Panc1 (cell line): ENCODE results near the gene PLEKHA7. TPM values are rescaled to one million over a fixed set of nuclear protein-coding genes. Genes with fewer than 3 reads are reported as not detected.

Experiments used
- ATAC-seq: fragments of 200-7000 bp; cut with Tn5 transposase; 2 replicates; pipeline ENCODE4 v1.9.1; 2020; ENCODE audit warnings: mild to moderate bottlenecking, moderate library complexity
- BruUV-seq: library from RNA; stranded (reverse); fragments of 400-500 nt; replicated peaks from 2 replicates; lab custom pipeline; 2021; lab: Mats Ljungman, UMichigan
- CTCF ChIA-PET: fragments of 300-600 bp; sonication (Branson Sonifier 250); formaldehyde crosslinking; loops from one replicate; lab custom pipeline; 2022; ENCODE audit warnings: antibody characterized with exemption; lab: Charles Lee
- POLR2A ChIA-PET: fragments of 300-600 bp; sonication (Branson Sonifier 250); formaldehyde crosslinking; loops from one replicate; lab custom pipeline; 2022; ENCODE audit warnings: antibody characterized with exemption; lab: Charles Lee
- DNase-seq: peaks from one replicate; pipeline ENCODE4 v3.0.0-alpha.2; 2010; ENCODE audit warnings: low read depth, low spot score
- H3K27ac ChIP-seq: 2 replicates; pipeline ENCODE4 v1.5.1; 2011; ENCODE audit warnings: mild to moderate bottlenecking, low read length, inconsistent platforms
- H3K27me3 ChIP-seq: fragments of 200-500 bp; sonication (Bioruptor generic); 2 replicates; pipeline ENCODE4 v1.6.0; 2014; ENCODE audit warnings: low read length, inconsistent platforms; ENCODE audit not compliant: control insufficient read depth, insufficient read depth
- H3K36me3 ChIP-seq: fragments of 200-500 bp; sonication (Bioruptor generic); 2 replicates; pipeline ENCODE4 v1.5.1; 2014; ENCODE audit warnings: inconsistent platforms, mild to moderate bottlenecking, low read length, moderate library complexity; ENCODE audit not compliant: control insufficient read depth, insufficient read depth
- H3K4me1 ChIP-seq: 2 replicates; pipeline ENCODE4 v1.5.1; 2011; ENCODE audit warnings: inconsistent platforms, mild to moderate bottlenecking, low read length, moderate library complexity; ENCODE audit not compliant: control insufficient read depth, insufficient read depth
- H3K4me3 ChIP-seq, 2 experiments: 2 replicates each; pipeline ENCODE4 v1.5.1; 2011 to 2012; ENCODE audit warnings: low read depth in 2 of 2, low read length in 2 of 2, mild to moderate bottlenecking in 2 of 2, inconsistent platforms in 1 of 2, moderate library complexity in 1 of 2
- H3K9me3 ChIP-seq: fragments of 200-500 bp; sonication (Bioruptor generic); 2 replicates; pipeline ENCODE4 v1.5.1; 2014; ENCODE audit warnings: low read depth, mild to moderate bottlenecking, inconsistent platforms, low read length, moderate library complexity; ENCODE audit not compliant: control insufficient read depth, insufficient read depth
- CTCF ChIP-seq: fragments of 450-650 bp; IDR thresholded peaks from 2 replicates; pipeline ENCODE4 v1.5.1; 2017; ENCODE audit warnings: mild to moderate bottlenecking
- POLR2AphosphoS5 ChIP-seq: IDR thresholded peaks from 2 replicates; pipeline ENCODE4 v1.6.1; 2012; ENCODE audit warnings: mild to moderate bottlenecking, low read depth, low read length, moderate library complexity
- REST ChIP-seq, 2 experiments: IDR thresholded peaks; 2 replicates each; pipeline ENCODE4 v1.6.1; 2011 to 2012; ENCODE audit warnings: low read depth in 2 of 2, control low read depth in 1 of 2, low read length in 1 of 2, mild to moderate bottlenecking in 1 of 2, moderate library complexity in 1 of 2; ENCODE audit not compliant: insufficient read depth in 1 of 2
- SIN3A ChIP-seq: IDR thresholded peaks from 2 replicates; pipeline ENCODE4 v1.6.1; 2012; ENCODE audit warnings: low read depth, mild to moderate bottlenecking, low read length, moderate library complexity, borderline replicate concordance; ENCODE audit not compliant: insufficient read depth
- TCF7L2 ChIP-seq: IDR thresholded peaks from 2 replicates; pipeline ENCODE4 v1.6.1; 2011; ENCODE audit warnings: mild to moderate bottlenecking, low read depth, low read length, inconsistent platforms
- in situ Hi-C: cut with HindIII; loops from 2 replicates; pipeline ENCODE4 v1.10.0; 2016; ENCODE audit warnings: low sequenced_read_pairs, low pct_unique_long_range_greater_than_20kb
- intact Hi-C: fragments of 100-400 bp; cut with micrococcal nuclease; formaldehyde crosslinking; loops from one replicate; pipeline ENCODE4 v1.10.0; 2022; ENCODE audit not compliant: unreplicated experiment
- total RNA-seq: library from RNA; stranded (reverse); gene quantifications from one replicate; pipeline ENCODE4 v1.2.1, GENCODE V29; 2021; ENCODE audit not compliant: unreplicated experiment

The PLEKHA7 gene
- total RNA-seq, 1 experiment from 2014 or later, result 11.6 TPM

GRCh38 chr11:16788141-16789062 is 225.8 kb downstream of the PLEKHA7 start:
- peak; percentile 84 for ATAC-seq
- H3K9me3 ChIP-seq, result no peaks in the 10 kb centered on the region
- H3K27me3 ChIP-seq, result no peaks in the 10 kb centered on the region
- DNase-seq, result peak; percentile 84
- in situ Hi-C loops, result no loop called here
- no peak overlapping the region for H3K27ac ChIP-seq
- H3K4me3 ChIP-seq, result no peak overlapping the region
- ChIA-PET CTCF (interaction anchor here (0.6 kb wide), 1 partner anchor 41 kb away, joined by 3 read pairs; no protein-coding TSS in a partner anchor), POLR2A (interaction anchor here (0.6 kb wide), 1 partner anchor 98 kb away, joined by 11 read pairs; no protein-coding TSS in a partner anchor)
- no peak for TF ChIP-seq POLR2AphosphoS5
- no peak for TF ChIP-seq SIN3A
- TF ChIP-seq CTCF, result peak; percentile 98
- no peak for TF ChIP-seq TCF7L2
- no peak for TF ChIP-seq REST (IDR thresholded peaks at IDR 0.05; ENCODE audit: insufficient read depth in 1 of 2, low read depth in 2 of 2, low read length in 1 of 2)
- intact Hi-C loops, result loop anchor here (10.0 kb wide), 1 partner anchor 276 kb away; no protein-coding TSS in a partner anchor
- H3K4me1 ChIP-seq, result peaks cover 4% of the 10 kb centered on the region; the same call in 1 of the 2 replicates
- H3K36me3 ChIP-seq, result no peaks in the 10 kb centered on the region
- BruUV-seq, result no TSS peak

- H3K36me3 ChIP-seq, result no peaks in the 10 kb centered on the region
- in situ Hi-C loops, result no loop called here
- H3K27ac ChIP-seq, result no peak overlapping the region
- H3K4me3 ChIP-seq, result no peak overlapping the region
- no TSS peak for BruUV-seq
- ChIA-PET CTCF (no interaction called here), POLR2A (no interaction called here)
- no peaks in the 10 kb centered on the region for H3K27me3 ChIP-seq
- H3K4me1 ChIP-seq, result peaks cover 4% of the 10 kb centered on the region; the same call in 1 of the 2 replicates
- H3K9me3 ChIP-seq, result no peaks in the 10 kb centered on the region
- intact Hi-C loops, result loop anchor here (10.0 kb wide), 1 partner anchor 278 kb away; no protein-coding TSS in a partner anchor
- DNase-seq (no peak), ATAC-seq (no peak)
- TF ChIP-seq CTCF (no peak), POLR2AphosphoS5 (no peak), REST (IDR thresholded peaks at IDR 0.05; ENCODE audit: insufficient read depth in 1 of 2, low read depth in 2 of 2, low read length in 1 of 2) (no peak), TCF7L2 (no peak), SIN3A (no peak)
Observed at GRCh38 chr11:16787035-16787742, 227.0 kb downstream of the PLEKHA7 start.
